Sciatic nerve (tissue), 2 donors: Measurements from ENCODE around the gene CSNK1G3. TPM values are rescaled to one million over a fixed set of nuclear protein-coding genes. Genes with fewer than 3 reads are reported as not detected.
A peak's percentile ranks its signal among the peaks of the same experiment; 100 is the strongest.
"Not testable (repeated sequence)": the region's sequence is repeated elsewhere in the genome, so short reads cannot be mapped to it uniquely, and the experiment has no call there.

Source experiments
- ATAC-seq: fragments of 200-7000 bp; cut with Tn5 transposase; one replicate; pipeline ENCODE4 v1.9.1; 2020; ENCODE audit warnings: mild to moderate bottlenecking, moderate library complexity
- DNase-seq: peaks from one replicate; pipeline ENCODE4 v3.0.0-alpha.2; 2020; ENCODE audit warnings: low spot score
- intact Hi-C: fragments of 100-400 bp; cut with DNase I; formaldehyde crosslinking; loops from one replicate; pipeline ENCODE4 v1.14.2; 2022
- total RNA-seq: library from RNA; stranded (reverse); fragmentation: NEBNext Ultra II Directional; extraction: Animal tissue kit (Norgen Biotek cat#: 25700); gene quantifications from one replicate; pipeline ENCODE4 v1.2.1, GENCODE V29; 2021
- donor health status: DM: no; HTN: no; CAD: no.
- donor health status: DM: no; HTN: no; CAD: no.

CSNK1G3 gene
- 64.6 TPM for total RNA-seq

- DNase-seq (peak; percentile 98), ATAC-seq (peak; percentile 99)
- intact Hi-C loops, result no loop called here
These were observed at the start of gene CSNK1G3 for GRCh38 chr5:123511648-123512605. TSS of gene CSNK1G3 (plus strand) at chr5:123512177. CDS start at chr5:123545664, 33,487 bp downstream.

GRCh38 chr5:123466839-123467238 lies 45.1 kb upstream of the CSNK1G3 start:
- intact Hi-C loops, ATAC-seq, DNase-seq: not testable (repeated sequence)

GRCh38 chr5:123471385-123471784 lies 40.6 kb upstream of the CSNK1G3 start:
- intact Hi-C loops, result no loop called here
- no peak for DNase-seq

DNA sequence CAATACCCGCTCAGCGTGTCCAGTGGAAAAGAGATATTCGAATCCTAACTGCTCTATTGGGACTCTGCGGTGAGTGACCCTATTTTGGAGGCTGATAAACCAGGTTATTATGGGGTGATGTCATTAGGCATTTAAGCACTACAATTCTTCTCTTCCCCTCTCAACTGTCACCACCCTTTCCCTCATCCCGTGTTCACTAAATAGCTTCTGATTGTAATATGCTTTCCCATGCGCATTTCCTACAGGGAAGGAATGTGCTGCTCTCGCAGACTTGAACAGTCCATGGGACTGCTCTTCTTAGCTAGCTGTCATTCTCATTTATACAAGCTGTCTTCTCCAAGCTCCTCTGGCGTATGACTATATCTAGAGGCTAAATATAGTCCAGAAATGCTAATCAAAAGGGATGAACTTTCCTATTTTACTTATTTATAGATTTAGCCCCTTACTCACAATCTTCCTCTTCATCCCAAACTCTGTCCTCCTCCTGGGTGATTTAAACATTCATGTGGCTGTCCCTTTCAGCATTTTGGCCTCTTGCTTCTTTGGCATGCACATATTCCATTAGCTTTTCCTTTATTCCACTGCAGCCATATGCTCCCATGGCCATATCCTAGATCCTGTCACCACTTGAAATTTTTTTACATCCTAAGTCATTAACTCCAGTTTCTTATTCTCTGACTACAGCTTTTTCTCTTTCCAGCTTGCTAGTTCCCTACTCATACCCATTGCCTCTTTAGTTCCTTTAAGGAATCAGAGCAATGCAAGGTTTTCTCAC lies 39.6 kb upstream of the CSNK1G3 start:
- DNase-seq, result no peak
- intact Hi-C loops, result no loop called here
- no peak for ATAC-seq

More at GRCh38 chr5:123471385-123471784, 40.6 kb upstream of the CSNK1G3 start:
- no peak for ATAC-seq

- no peak for ATAC-seq
These were observed 37.7 kb upstream of the CSNK1G3 start for GRCh38 chr5:123474228-123474627.

DNA sequence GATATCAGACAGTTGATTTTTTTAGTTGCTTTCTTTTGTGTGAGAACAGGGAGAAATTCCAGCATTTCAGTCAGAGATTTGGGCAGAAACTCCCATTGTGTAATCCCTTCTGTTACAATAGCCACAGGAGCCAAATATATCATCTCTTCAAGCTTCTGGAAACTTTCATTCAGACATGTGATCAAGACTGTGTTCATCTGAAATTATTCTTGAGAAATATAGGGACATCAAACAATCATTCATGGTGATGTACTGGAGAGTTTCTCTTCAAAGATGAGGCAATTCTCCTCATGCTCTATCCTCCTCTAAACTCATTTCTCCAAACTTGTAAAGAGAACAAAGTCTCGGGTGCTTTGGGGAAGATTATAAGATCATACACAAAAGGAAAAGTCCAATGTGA lies 35.2 kb upstream of the CSNK1G3 start:
- ATAC-seq (peak; percentile 89), DNase-seq (no peak)
- intact Hi-C loops, result no loop called here

More at GRCh38 chr5:123474228-123474627, 37.7 kb upstream of the CSNK1G3 start:
- DNase-seq, result no peak
- intact Hi-C loops, result no loop called here

DNA sequence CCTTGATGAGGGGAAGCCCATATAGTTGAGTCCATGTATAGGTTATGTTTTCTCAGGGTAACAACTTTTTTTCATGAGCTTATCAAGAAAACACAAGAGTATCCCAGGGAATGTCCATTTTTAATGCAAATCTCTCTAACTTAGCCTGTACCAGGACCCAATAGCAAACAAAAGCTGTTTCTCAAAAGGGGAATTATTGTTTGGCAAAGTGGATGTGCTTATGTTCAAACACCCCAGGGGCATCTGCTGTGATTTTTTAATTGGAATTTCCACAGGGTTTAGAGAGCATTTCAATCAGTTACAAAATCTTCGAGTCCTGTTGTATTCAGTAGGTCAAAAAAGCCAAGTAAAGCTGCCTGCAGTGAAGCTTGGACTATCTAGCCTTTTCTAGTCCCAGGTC lies 33.4 kb upstream of the CSNK1G3 start:
- ATAC-seq, result no peak
- no peak for DNase-seq
- intact Hi-C loops, result no loop called here

DNA sequence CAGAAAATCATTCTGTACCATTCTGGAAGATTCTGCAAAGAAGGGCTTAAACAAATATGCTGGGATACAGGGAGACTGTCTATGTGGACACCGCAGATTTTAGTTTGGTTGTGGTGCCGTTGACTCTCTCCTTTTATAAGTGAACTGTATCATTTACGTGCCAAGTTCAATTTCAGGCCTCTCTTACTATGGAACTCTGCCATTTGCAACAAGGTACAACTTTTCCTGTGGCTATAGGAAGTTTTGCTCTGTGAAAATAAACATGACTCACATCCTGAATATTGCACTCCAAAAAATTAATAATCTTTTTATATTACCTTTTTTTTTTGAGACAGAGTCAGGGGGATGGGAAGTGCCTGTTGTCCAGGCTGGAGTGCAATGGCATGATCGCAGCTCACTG lies 29.7 kb upstream of the CSNK1G3 start:
- intact Hi-C loops, result no loop called here
- ATAC-seq (no peak), DNase-seq (no peak)

DNA sequence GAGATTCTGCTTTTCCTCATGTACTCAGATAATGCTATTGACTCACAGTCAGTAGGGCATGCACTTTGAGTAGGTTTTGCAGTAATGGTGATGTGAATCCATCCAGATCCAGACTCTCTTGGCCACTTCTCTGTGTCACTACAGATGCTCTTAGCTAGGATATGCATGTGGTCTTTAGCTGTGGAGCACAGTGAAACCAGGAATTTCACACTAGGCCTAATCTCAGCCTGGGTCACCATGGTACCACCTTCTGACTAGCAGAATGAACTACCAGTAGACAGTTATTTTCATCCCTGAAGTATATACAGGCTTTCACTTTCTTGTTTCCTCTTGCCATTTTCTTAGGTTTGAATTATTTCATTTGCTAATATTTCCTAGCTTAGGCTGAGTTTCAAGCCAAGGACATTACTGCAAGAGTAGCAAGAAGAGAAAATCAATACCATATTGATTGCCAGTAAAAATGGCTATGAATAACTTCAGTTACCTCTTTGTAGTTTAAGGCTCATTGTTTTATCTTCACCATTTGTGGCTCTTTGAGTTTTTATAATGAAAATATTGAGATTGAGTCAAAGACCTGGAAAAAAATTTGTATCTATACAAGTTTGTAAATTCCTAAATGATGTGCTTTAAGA lies 28.4 kb upstream of the CSNK1G3 start:
- intact Hi-C loops, result no loop called here
- ATAC-seq (no peak), DNase-seq (no peak)

DNA sequence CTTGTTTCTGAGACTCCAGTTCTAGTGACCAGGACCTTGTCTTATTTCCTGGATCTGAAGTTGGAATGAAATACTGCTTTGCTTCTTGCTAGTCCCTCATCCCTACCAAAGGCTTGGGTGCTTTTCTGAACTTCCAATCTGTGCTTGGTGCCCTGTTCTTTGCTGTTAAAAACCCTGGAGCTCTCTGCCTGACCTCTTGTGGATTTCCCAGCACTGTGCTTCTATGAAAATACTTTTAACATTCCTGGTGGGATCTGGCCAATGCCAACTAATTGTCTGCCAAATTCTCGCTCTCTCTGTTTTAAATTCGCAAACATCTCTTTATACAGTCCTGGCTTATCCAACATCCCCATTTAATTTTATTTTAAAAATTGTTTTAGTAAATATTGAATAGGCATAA lies 26.7 kb upstream of the CSNK1G3 start:
- DNase-seq, result no peak
- intact Hi-C loops, result no loop called here
- peak; percentile 48 for ATAC-seq

DNA sequence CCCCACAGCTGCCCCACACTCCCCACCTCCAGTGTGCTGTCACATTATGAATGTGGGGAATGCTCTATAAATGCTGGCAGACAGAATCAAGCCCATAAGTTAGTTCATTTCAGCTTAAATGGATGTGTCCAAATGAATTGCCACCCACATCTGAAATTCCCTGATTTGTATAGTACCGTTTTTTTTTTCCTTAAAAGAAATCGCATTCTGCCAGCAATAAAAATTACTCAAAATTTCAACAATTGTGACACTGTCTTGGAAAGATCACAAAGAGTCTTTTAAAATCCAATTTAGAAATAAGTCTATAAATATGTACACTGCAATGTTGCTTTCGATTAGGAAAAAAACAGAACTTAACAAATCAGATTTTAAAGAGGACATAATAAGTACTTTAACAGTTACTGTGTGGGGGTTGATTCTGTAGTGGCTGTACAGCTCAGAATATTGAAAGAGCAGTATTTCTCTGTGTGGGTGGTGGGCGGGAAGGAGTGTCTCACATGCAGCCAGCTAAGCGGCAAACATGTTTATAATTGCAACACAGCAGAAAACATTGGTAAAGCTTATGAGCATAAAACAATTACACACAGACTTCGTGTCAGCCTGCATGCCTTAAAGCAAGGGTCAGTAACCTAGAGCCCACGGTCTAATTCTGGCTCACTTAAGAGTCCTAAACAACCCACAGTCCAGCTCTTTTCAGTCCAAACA lies 24.9 kb upstream of the CSNK1G3 start:
- intact Hi-C loops, result no loop called here
- DNase-seq, result no peak
- ATAC-seq, result peak; percentile 77

DNA sequence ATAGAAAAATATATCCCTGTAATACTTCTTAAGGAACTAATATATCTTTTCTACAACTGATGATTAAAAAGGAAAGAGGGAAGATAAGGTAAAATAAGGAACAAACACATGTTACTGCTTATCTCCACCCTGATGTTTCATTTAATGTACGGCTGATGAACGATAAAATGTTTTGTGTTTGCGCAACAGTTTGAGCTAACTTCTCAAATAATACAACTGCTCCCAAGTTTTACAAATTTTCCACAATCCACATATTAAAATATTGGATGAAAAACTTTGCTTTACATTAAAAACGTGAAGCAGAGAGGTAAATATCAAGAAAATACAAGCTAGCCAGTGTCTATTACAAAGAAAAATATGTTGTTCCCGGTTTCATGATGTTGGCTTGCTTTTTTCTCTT lies 21.0 kb upstream of the CSNK1G3 start:
- intact Hi-C loops, result no loop called here
- ATAC-seq (no peak), DNase-seq (no peak)

DNA sequence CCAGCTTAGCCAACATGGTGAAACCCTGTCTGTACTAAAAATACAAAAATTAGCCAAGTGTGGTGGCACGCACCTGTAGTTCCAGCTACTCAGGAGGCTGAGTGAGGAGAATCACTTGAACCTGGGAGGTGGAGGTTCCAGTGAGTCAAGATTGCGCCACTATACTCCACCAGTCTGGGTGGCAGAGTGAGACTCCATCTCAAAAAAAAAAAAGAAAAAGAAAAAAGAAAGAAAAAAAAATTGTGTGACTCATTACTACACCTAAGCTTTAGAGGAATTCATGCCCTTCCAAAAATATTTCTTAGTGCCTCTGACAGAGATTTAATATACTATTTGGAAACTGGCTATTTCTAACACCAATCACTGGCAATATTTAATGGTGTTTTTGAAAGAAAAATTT lies 16.8 kb upstream of the CSNK1G3 start:
- intact Hi-C loops, DNase-seq, ATAC-seq: not testable (repeated sequence)

DNA sequence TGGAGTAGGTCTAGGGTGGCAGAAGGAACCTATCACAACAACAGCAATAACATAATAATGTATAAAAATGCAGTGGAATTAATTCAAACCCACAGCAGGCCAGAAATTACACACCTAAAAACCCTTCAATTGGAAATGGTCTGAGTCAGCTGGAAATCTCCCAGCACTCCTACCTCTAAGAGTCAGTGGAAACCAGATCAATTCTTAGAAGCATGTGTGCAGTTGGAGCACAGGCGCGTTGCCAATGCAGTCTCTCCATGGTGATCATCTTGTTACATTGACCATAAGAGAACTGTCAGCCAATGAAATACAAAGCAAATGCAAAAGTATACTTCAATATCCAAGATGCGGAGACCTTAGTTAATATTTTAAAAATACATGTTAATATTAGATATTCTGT lies 15.1 kb upstream of the CSNK1G3 start:
- ATAC-seq (no peak), DNase-seq (no peak)
- intact Hi-C loops, result no loop called here

GRCh38 chr5:123500471-123500870 lies 11.5 kb upstream of the CSNK1G3 start:
- DNase-seq (no peak), ATAC-seq (no peak)
- intact Hi-C loops, result no loop called here

DNA sequence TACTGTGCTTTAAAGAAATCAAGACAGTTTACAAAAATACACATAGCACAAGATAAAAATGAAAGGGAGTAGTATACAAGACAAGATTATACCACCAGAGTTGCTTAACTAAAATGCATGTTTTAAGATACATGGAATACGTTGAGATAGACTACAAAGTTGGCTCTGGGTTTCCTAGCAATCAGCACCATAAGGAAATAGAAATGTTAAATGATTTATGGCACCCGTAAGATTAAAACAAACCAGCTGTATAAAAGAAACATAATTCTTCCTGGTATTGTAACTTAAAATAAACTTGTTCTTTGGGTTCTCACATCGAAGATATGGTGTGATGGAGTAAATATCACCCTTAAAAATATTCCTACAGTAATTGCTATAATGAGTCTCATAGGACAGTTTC lies 9.9 kb upstream of the CSNK1G3 start:
- DNase-seq, result no peak
- intact Hi-C loops, result no loop called here
- ATAC-seq, result no peak

GRCh38 chr5:123503299-123503698 lies 8.7 kb upstream of the CSNK1G3 start:
- intact Hi-C loops, result no loop called here
- DNase-seq, result no peak
- ATAC-seq, result no peak

GRCh38 chr5:123505633-123506032 lies 6.3 kb upstream of the CSNK1G3 start:
- intact Hi-C loops, result no loop called here
- DNase-seq (no peak), ATAC-seq (no peak)

DNA sequence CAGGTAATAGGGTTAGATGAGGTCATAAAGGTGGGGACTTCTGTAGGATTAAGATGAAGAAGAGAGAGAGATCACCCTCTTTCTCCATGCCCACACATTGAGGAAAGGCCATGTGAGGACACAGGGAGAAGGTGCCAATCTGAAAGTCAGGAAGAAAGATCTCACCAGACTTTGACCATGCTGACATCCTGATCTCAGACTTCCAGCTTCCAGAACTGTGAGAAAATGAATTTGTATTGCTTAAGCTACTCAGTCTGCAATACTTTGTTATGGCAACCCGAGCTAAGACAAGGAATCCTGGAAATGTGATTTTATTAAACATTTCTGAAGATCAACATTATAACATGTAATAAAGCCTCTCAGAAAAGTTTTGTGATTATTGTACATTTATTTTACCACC lies 3.5 kb upstream of the CSNK1G3 start:
- intact Hi-C loops, result no loop called here
- DNase-seq, result no peak
- ATAC-seq, result no peak
